HepG2 (cell line): ENCODE results near the gene GLTPD2. TPM values are rescaled to one million over a fixed set of nuclear protein-coding genes. Genes with fewer than 3 reads are reported as not detected.
A peak's percentile ranks its signal among the peaks of the same experiment; 100 is the strongest.

Experiments
- ARNT ChIP-seq: fragments of 450-650 bp; IDR thresholded peaks from 2 replicates; pipeline ENCODE4 v1.6.1; 2017
- CREB1 ChIP-seq, 2 experiments: fragments of 450-650 bp in 1 of 2; IDR thresholded peaks; 2 replicates each; pipeline ENCODE4 v1.6.1; 2016 to 2017; ENCODE audit warnings: control low read depth in 1 of 2, mild to moderate bottlenecking in 1 of 2, missing compliant biosample characterization in 1 of 2, missing genetic modification characterization in 1 of 2
- DNMT1 ChIP-seq: sonication (generic); formaldehyde crosslinking; IDR thresholded peaks from 2 replicates; pipeline ENCODE4 v1.5.1; 2020; ENCODE audit warnings: mild to moderate bottlenecking, missing genetic modification reagents
- ERF ChIP-seq: IDR thresholded peaks from 2 replicates; pipeline ENCODE4 v1.6.1; 2018; ENCODE audit warnings: missing biosample characterization, missing genetic modification reagents
- HMG20A ChIP-seq: IDR thresholded peaks from 2 replicates; pipeline ENCODE4 v1.6.1; 2016; ENCODE audit warnings: borderline replicate concordance
- MED8 ChIP-seq: sonication (generic); formaldehyde crosslinking; IDR thresholded peaks from 2 replicates; pipeline ENCODE4 v1.8.1; 2023; ENCODE audit warnings: mild to moderate bottlenecking, missing genetic modification reagents; ENCODE audit not compliant: insufficient replicate concordance
- NFE2 ChIP-seq: sonication (generic); formaldehyde crosslinking; IDR thresholded peaks from 2 replicates; pipeline ENCODE4 v1.4.0; 2020; ENCODE audit warnings: missing genetic modification reagents
- SIN3A ChIP-seq: IDR thresholded peaks from 2 replicates; pipeline ENCODE4 v1.6.1; 2011; ENCODE audit warnings: low read depth, mild to moderate bottlenecking, control low read depth, low read length, borderline replicate concordance
- STAT6 ChIP-seq: sonication (generic); formaldehyde crosslinking; IDR thresholded peaks from 2 replicates; pipeline ENCODE4 v1.4.0; 2020; ENCODE audit warnings: missing genetic modification reagents, mild to moderate bottlenecking, borderline replicate concordance
- ZBTB38 ChIP-seq: sonication (generic); formaldehyde crosslinking; IDR thresholded peaks from 2 replicates; pipeline ENCODE4 v1.5.1; 2020; ENCODE audit warnings: mild to moderate bottlenecking, missing genetic modification reagents
- ZBTB39 ChIP-seq: sonication (generic); formaldehyde crosslinking; IDR thresholded peaks from 2 replicates; pipeline ENCODE4 v1.5.0; 2020; ENCODE audit warnings: missing genetic modification reagents
- ZNF224 ChIP-seq: sonication (generic); formaldehyde crosslinking; IDR thresholded peaks from 2 replicates; pipeline ENCODE4 v1.5.0; 2020; ENCODE audit warnings: mild to moderate bottlenecking, missing genetic modification reagents
- ZNF282 ChIP-seq: fragments of 450-650 bp; IDR thresholded peaks from 2 replicates; pipeline ENCODE4 v1.6.1; 2018; ENCODE audit not compliant: partially characterized antibody
- ZNF292 ChIP-seq: sonication (generic); formaldehyde crosslinking; IDR thresholded peaks from 2 replicates; pipeline ENCODE4 v1.8.1; 2022; ENCODE audit warnings: mild to moderate bottlenecking, low read depth, missing genetic modification reagents, borderline replicate concordance
- ZNF326 ChIP-seq: sonication (generic); formaldehyde crosslinking; IDR thresholded peaks from 2 replicates; pipeline ENCODE4 v1.4.0; 2020; ENCODE audit warnings: missing genetic modification reagents, borderline replicate concordance
- ZNF577 ChIP-seq: sonication (generic); formaldehyde crosslinking; IDR thresholded peaks from 2 replicates; pipeline ENCODE4 v1.4.0; 2020; ENCODE audit warnings: mild to moderate bottlenecking, low read depth, missing genetic modification reagents, borderline replicate concordance
- ZNF772 ChIP-seq: sonication (generic); formaldehyde crosslinking; IDR thresholded peaks from 2 replicates; pipeline ENCODE4 v1.5.0; 2020; ENCODE audit warnings: mild to moderate bottlenecking, missing genetic modification reagents
- ZNF775 ChIP-seq: sonication (generic); formaldehyde crosslinking; IDR thresholded peaks from 2 replicates; pipeline ENCODE4 v1.4.0; 2020; ENCODE audit warnings: missing genetic modification reagents, mild to moderate bottlenecking, moderate library complexity, borderline replicate concordance
- ZNF780A ChIP-seq: sonication (generic); formaldehyde crosslinking; IDR thresholded peaks from 2 replicates; pipeline ENCODE4 v1.8.0; 2022; ENCODE audit warnings: mild to moderate bottlenecking, missing genetic modification reagents, moderate library complexity
- ZNF83 ChIP-seq: sonication (generic); formaldehyde crosslinking; IDR thresholded peaks from 2 replicates; pipeline ENCODE4 v1.4.0; 2020; ENCODE audit warnings: missing genetic modification reagents, mild to moderate bottlenecking, borderline replicate concordance
- polyA plus RNA-seq, 8 experiments: library from polyadenylated mRNA; depleted of rRNA in 3 of 8; stranded (reverse) in 7 of 8; unstranded in 1 of 8; fragments of >200 nt; fragmentation: Illumina TruSeq in 4 of 8; extraction: Trizol in 4 of 8; gene quantifications; 2 replicates each; pipeline versions ENCODE4 v1.2.1 to v1.2.3, GENCODE V29; 2011 to 2016; ENCODE audit warnings: low read depth in 4 of 8, missing spikeins in 1 of 8, mixed read lengths in 1 of 8; ENCODE audit not compliant: insufficient read depth in 1 of 8
- total RNA-seq, 5 experiments: library from RNA; depleted of rRNA; stranded (reverse); fragments of >200 nt; fragmentation: Illumina TruSeq; extraction: Trizol; gene quantifications; 2 replicates each; pipeline ENCODE4 v1.2.3, GENCODE V29; 2016; ENCODE audit warnings: low read depth in 1 of 5
- TF ChIP-seq, protein P1 (sequence below): IDR thresholded peaks from 2 replicates; pipeline ENCODE4 v1.6.1; 2012; ENCODE audit warnings: inconsistent platforms
- TF ChIP-seq, protein P2 (sequence below): sonication (generic); formaldehyde crosslinking; IDR thresholded peaks from 2 replicates; pipeline ENCODE4 v1.4.0; 2020; ENCODE audit warnings: mild to moderate bottlenecking, missing genetic modification reagents

Gene GLTPD2
- total and polyA plus RNA-seq, 2 of the 13 experiments (the other 11 are each of a cell fraction or from before 2014, with no cell fraction given): 7.5 to 12.9 TPM

DNA sequence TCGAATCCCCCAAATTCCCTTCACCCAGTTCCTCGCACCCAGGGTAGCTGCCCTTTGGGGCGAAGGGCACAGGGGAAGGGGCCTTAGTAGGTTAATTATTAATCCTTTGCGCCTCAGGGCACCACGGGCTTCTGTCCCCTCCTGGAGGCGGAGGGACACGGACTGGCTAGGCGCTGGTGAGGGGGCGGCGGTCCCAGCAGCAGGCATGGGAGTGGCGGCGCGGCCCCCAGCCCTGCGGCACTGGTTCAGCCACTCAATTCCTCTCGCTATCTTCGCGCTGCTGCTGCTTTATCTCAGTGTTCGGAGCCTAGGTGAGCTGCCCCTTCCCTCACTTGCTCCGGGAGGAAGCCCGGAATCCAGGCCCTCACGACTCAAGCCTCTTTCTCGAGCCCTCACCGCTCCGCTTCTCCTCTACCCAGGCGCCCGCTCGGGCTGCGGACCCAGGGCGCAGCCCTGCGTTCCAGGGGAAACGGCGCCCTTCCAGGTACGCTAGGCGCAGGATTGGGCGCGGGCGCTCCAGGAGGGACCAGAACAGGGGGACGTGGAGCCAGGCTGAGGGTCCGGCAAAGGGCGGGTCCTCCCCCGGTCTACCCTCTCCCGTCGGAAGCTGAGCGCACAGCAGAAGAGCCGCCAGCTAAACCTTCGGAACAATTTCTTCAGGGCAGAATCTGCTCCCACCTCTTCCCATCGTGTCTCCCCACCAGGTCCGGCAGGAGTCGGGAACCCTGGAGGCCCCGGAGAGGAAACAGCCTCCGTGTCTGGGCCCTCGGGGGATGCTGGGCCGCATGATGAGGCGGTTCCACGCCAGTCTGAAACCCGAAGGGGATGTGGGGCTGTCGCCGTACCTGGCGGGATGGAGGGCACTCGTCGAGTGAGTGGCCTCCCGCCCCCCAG lies at the start of gene GLTPD2 (continued):
- TF ChIP-seq ZBTB39 (CRISPR knock-in tag) (no peak), ZNF780A (CRISPR knock-in tag) (0 out of 2 replicates have a peak, but pooled peaks have one; percentile 66), ZNF775 (CRISPR knock-in tag) (no peak), ZBTB38 (CRISPR knock-in tag) (peak; percentile 63; the same call in 1 of the 2 replicates), CREB1 (IDR thresholded peaks at IDR 0.05) (no peak), CREB1 (CRISPR knock-in tag; IDR thresholded peaks at IDR 0.05) (peak; percentile 32; the same call in 1 of the 2 replicates), ZNF577 (CRISPR knock-in tag) (no peak), ZNF282 (no peak), NFE2 (CRISPR knock-in tag) (no peak), MED8 (no peak), STAT6 (CRISPR knock-in tag) (no peak), ZNF292 (CRISPR knock-in tag) (peak; percentile 52; the same call in 1 of the 2 replicates), ERF (CRISPR knock-in tag) (peak; percentile 83), ZNF326 (CRISPR knock-in tag) (no peak), ARNT (no peak), HMG20A (no peak; the same call in 1 of the 2 replicates), ZNF772 (CRISPR knock-in tag) (no peak; the same call in 1 of the 2 replicates), ZNF224 (peak; percentile 15; the same call in 1 of the 2 replicates), ZNF83 (no peak), SIN3A (peak; percentile 74; the same call in 1 of the 2 replicates), DNMT1 (CRISPR knock-in tag) (no peak; the same call in 1 of the 2 replicates)
- TF ChIP-seq, protein P1, sequence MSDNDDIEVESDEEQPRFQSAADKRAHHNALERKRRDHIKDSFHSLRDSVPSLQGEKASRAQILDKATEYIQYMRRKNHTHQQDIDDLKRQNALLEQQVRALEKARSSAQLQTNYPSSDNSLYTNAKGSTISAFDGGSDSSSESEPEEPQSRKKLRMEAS: peak; percentile 78
- TF ChIP-seq, protein P2, sequence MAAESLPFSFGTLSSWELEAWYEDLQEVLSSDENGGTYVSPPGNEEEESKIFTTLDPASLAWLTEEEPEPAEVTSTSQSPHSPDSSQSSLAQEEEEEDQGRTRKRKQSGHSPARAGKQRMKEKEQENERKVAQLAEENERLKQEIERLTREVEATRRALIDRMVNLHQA (CRISPR knock-in tag): no peak
